ENCODE measurements around the gene CMTM8. TPM values are rescaled to one million over a fixed set of nuclear protein-coding genes. Genes with fewer than 3 reads are reported as not detected.

CMTM8 gene
- total and polyA plus RNA-seq, 4 donors, result 15.2 to 24.5 (median 16.8) TPM

DNA sequence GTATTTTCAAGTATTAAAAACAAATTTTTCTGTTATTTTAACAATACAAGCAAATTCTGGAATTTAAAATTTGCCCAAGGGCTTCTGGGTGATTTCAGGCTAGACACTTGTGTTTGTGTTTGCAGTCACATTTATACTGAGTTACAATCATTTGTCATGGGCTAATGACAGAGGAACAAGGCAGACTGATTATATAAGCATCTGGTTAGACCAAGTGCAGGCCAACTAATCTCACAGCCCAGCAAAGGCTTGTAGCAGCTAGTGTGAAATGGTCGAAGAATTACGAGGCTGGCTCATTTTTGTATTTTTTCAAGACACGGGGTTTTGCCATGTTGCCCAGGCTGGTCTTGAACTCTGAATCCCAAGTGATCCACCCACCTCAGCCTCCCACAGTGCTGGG is 52.1 kb downstream of the CMTM8 start:
- H3K27ac ChIP-seq (ENCODE audit: low read depth in 1 of 2, low read length in 1 of 2), result no peak overlapping the region
- no peaks in the 10 kb centered on the region for H3K9me3 ChIP-seq (ENCODE audit: control insufficient read depth in 4 of 4, insufficient read depth in 3 of 4, low read length in 3 of 4)
- H3K4me1 ChIP-seq (ENCODE audit: control insufficient read depth in 5 of 5, insufficient read depth in 5 of 5, low read length in 5 of 5), result peaks cover 0 to 5% (median 0%) of the 10 kb centered on the region in 5 donors
- ATAC-seq (ENCODE audit: insufficient read depth, low FRiP score) (no peak), DNase-seq (no peak)
- peaks cover 0 to 1% (median 0%) of the 10 kb centered on the region in 4 donors for H3K36me3 ChIP-seq (ENCODE audit: control insufficient read depth in 4 of 4, insufficient read depth in 4 of 4, low read length in 4 of 4)
- TF ChIP-seq, protein P1, sequence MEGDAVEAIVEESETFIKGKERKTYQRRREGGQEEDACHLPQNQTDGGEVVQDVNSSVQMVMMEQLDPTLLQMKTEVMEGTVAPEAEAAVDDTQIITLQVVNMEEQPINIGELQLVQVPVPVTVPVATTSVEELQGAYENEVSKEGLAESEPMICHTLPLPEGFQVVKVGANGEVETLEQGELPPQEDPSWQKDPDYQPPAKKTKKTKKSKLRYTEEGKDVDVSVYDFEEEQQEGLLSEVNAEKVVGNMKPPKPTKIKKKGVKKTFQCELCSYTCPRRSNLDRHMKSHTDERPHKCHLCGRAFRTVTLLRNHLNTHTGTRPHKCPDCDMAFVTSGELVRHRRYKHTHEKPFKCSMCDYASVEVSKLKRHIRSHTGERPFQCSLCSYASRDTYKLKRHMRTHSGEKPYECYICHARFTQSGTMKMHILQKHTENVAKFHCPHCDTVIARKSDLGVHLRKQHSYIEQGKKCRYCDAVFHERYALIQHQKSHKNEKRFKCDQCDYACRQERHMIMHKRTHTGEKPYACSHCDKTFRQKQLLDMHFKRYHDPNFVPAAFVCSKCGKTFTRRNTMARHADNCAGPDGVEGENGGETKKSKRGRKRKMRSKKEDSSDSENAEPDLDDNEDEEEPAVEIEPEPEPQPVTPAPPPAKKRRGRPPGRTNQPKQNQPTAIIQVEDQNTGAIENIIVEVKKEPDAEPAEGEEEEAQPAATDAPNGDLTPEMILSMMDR (IDR thresholded peaks at IDR 0.05; ENCODE audit: control extremely low read depth, extremely low read depth), result no peak
- 80 to 87% methylated on average over 3 of the region's 3 CpGs for WGBS, 2 donors
- H3K9ac ChIP-seq (ENCODE audit: insufficient read depth in 1 of 2, low read length in 2 of 2), result no peak overlapping the region
- no peaks in the 10 kb centered on the region for H3K27me3 ChIP-seq (ENCODE audit: control insufficient read depth in 3 of 3, insufficient read depth in 3 of 3, low read length in 2 of 3)
- no peak overlapping the region for H3K4me3 ChIP-seq

DNA sequence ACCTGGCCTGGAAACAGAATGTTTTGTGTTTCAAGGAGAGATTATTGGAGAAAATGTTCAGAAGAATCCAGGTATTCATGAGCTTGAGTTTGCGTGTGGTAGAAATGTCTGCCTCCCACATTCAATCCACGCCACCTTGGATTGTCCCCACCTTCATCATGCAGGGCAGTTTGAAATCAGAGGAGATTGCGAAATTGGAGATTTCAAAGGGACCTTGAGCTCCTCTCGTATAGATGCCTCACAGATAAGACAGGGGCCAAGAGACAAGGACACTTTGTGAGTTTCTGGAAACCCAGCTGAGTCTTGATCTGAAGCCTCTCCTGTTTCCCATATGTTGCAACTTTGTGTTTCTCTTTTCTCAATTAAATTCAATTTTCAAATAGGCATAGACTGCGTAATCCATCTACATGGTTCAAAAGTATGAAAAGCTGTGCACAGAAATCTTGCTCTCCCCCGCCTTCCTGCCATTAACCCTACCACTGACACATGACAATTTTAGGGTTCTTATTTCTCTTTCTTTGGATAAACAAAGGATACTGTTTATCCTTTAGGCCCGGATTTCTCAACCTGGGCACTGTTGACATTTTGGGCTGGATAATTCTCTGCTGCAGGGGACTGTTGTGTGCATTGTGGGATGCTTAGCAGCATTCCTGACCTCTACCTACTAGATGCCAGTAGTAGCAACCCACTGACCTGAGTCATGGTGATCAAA is 53.8 kb downstream of the CMTM8 start:
- no peak for ATAC-seq (ENCODE audit: insufficient read depth, low FRiP score)
- Histone ChIP-seq H3K9me3 (ENCODE audit: control insufficient read depth in 4 of 4, insufficient read depth in 3 of 4, low read length in 3 of 4) (no peaks in the 10 kb centered on the region), H3K9ac (ENCODE audit: insufficient read depth in 1 of 2, low read length in 2 of 2) (no peak overlapping the region), H3K36me3 (ENCODE audit: control insufficient read depth in 4 of 4, insufficient read depth in 4 of 4, low read length in 4 of 4) (peaks cover 0 to 2% (median 0%) of the 10 kb centered on the region in 4 donors), H3K27me3 (ENCODE audit: control insufficient read depth in 3 of 3, insufficient read depth in 3 of 3, low read length in 2 of 3) (no peaks in the 10 kb centered on the region), H3K4me3 (no peak overlapping the region), H3K27ac (ENCODE audit: low read depth in 1 of 2, low read length in 1 of 2) (no peak overlapping the region), H3K4me1 (ENCODE audit: control insufficient read depth in 5 of 5, insufficient read depth in 5 of 5, low read length in 5 of 5) (no peaks in the 10 kb centered on the region)
- TF ChIP-seq, protein P1 (IDR thresholded peaks at IDR 0.05; ENCODE audit: control extremely low read depth, extremely low read depth), result no peak
- DNase-seq, result no peak
- 61 to 66% methylated on average over 7 of the region's 7 CpGs for WGBS, 2 donors

DNA sequence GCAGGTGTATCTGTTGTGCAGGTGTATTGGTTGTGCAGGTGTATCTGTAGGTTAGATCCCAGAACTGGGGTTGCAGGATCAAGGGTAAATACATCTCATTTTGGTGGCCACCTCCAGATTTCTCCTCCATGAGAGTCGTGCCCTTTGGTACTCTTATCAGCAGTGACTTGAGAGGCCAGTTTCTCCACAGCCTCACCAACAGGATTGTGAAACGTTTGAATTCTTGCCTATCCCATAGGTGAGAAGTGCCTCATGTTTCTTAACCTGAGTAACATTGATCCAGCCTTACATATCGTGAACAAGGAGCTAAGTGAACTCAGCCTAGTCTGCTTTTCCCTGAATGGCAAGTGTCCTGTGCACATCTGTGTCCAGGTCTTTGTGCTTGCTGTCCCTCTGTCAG is 55.4 kb downstream of the CMTM8 start:
- ATAC-seq (ENCODE audit: insufficient read depth, low FRiP score), result peak; percentile 32
- WGBS, 2 donors, result 57 to 74% methylated on average over 3 of the region's 3 CpGs
- peaks cover 0 to under 1% (median 0%) of the 10 kb centered on the region in 5 donors for H3K4me1 ChIP-seq (ENCODE audit: control insufficient read depth in 5 of 5, insufficient read depth in 5 of 5, low read length in 5 of 5)

More for the DNA sequence above, 55.4 kb downstream of the CMTM8 start:
- TF ChIP-seq, protein P1 (IDR thresholded peaks at IDR 0.05; ENCODE audit: control extremely low read depth, extremely low read depth), result no peak
- H3K36me3 ChIP-seq (ENCODE audit: control insufficient read depth in 4 of 4, insufficient read depth in 4 of 4, low read length in 4 of 4), result peaks cover 0 to 2% (median 0%) of the 10 kb centered on the region in 4 donors
- no peak for DNase-seq
- H3K9me3 ChIP-seq (ENCODE audit: control insufficient read depth in 4 of 4, insufficient read depth in 3 of 4, low read length in 3 of 4), result no peaks in the 10 kb centered on the region
- H3K9ac ChIP-seq (ENCODE audit: insufficient read depth in 1 of 2, low read length in 2 of 2), result no peak overlapping the region
- H3K27ac ChIP-seq (ENCODE audit: low read depth in 1 of 2, low read length in 1 of 2), result no peak overlapping the region
- H3K4me3 ChIP-seq, result no peak overlapping the region
- no peaks in the 10 kb centered on the region for H3K27me3 ChIP-seq (ENCODE audit: control insufficient read depth in 3 of 3, insufficient read depth in 3 of 3, low read length in 2 of 3)

Measured in lung (tissue), 12 donors.